Transverse colon (tissue), 4 donors: ENCODE results near the gene CPT1A.

Source experiments
- EP300 ChIP-seq: sonication (generic); formaldehyde crosslinking; IDR thresholded peaks from one replicate; pipeline ENCODE4 v1.6.1; 2017; ENCODE audit warnings: antibody characterized with exemption, low read depth
- POLR2A ChIP-seq: fragments of 450-650 bp; IDR thresholded peaks from one replicate; pipeline ENCODE4 v1.6.1; 2016; ENCODE audit warnings: antibody characterized with exemption, mild to moderate bottlenecking, moderate library complexity
- POLR2AphosphoS5 ChIP-seq, 3 donors: sonication (generic); formaldehyde crosslinking; IDR thresholded peaks; one replicate each; pipeline ENCODE4 v1.6.1; 2016; ENCODE audit warnings: antibody characterized with exemption in 3 of 3
- TF ChIP-seq, protein P1 (sequence below), 5 experiments: fragments of 200-600 bp in 3 of 5; fragments of 450-650 bp in 2 of 5; sonication (generic) in 3 of 5; IDR thresholded peaks; 1 replicate in 2 of 5; 2 replicates in 3 of 5; pipeline ENCODE4 v1.5.1; 2016 to 2017; ENCODE audit warnings: antibody characterized with exemption in 5 of 5, inconsistent platforms in 3 of 5, mild to moderate bottlenecking in 2 of 5, moderate library complexity in 1 of 5

- TF ChIP-seq, protein P1, sequence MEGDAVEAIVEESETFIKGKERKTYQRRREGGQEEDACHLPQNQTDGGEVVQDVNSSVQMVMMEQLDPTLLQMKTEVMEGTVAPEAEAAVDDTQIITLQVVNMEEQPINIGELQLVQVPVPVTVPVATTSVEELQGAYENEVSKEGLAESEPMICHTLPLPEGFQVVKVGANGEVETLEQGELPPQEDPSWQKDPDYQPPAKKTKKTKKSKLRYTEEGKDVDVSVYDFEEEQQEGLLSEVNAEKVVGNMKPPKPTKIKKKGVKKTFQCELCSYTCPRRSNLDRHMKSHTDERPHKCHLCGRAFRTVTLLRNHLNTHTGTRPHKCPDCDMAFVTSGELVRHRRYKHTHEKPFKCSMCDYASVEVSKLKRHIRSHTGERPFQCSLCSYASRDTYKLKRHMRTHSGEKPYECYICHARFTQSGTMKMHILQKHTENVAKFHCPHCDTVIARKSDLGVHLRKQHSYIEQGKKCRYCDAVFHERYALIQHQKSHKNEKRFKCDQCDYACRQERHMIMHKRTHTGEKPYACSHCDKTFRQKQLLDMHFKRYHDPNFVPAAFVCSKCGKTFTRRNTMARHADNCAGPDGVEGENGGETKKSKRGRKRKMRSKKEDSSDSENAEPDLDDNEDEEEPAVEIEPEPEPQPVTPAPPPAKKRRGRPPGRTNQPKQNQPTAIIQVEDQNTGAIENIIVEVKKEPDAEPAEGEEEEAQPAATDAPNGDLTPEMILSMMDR (IDR thresholded peaks at IDR 0.05) = no peak
- TF ChIP-seq POLR2A (no peak), EP300 (no peak), POLR2AphosphoS5 (IDR thresholded peaks at IDR 0.05) (no peak)
These were observed 12.1 kb downstream of the CPT1A start for GRCh38 chr11:68829581-68829980.
